Measurements from ENCODE around the gene IL18RAP.
A peak's percentile ranks its signal among the peaks of the same experiment; 100 is the strongest.

The IL18RAP gene

DNA sequence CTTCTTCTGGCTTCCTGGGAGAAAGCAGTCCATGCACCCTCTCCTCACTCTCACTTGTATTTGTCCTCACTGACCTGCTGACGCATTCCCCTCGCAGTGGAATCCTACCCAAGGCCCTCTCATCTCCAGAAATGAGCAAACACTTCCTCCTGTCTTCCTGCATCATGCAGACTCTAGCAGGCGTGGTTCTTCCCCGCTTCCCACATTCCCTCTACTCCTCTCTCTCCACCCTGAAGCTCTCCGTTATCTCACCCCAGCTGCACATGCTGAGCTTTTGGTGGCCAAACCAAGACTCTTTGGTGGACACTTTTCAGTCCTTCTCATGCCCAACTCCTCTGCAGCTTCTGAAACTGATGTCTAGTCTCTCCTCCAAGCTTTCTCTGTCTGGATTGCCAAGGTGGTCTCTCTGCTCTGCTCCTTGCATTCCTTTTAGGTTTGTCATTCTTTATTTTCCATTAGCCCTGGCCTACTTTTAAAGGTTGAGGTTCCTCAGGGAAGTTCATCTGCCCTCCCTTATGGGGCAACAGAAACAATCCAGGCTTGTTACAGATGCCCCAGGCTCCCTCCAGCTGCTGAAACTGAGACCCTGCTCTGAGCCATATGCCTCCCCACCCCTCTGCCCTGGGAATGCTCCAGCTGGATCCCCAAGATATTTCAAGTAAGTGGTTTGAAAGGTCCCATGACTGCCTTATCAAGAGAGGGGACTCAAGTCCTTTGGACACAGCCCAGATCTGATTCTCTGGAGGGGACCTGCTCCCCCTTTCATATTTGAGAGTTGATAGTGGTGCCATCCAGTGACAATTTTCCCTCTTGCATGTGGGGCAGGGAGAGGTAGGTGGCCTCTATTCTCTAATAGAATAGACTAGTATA lies 835 bp upstream of the IL18RAP start:
- DNase-seq (ENCODE audit: low spot score) = no peak

GRCh38 chr2:102423368-102423767 lies 408 bp downstream of the IL18RAP start:
- DNase-seq (ENCODE audit: low spot score) = no peak

DNA sequence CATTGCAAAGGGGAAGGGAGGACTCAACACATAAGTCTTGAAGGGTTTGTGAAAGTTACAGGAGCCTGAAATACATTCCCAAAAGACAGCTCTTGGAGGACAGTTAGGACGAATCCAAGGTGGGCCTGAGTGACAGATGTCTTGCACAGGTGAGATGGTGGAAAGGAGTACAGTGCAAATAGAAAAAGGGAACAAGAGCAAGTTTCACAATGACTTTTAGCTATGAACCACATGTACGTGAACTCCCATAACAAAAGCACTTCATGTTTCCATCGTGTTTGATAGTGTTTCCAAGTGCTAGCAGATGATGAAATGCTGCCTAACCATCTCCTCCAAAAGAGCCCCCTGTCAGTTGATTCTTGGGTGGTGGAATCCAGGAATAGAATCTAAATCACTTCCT lies 1.8 kb downstream of the IL18RAP start:
- DNase-seq (ENCODE audit: low spot score) = no peak

- DNase-seq (ENCODE audit: low spot score) = no peak
Measured at GRCh38 chr2:102425441-102426132, 2.6 kb downstream of the IL18RAP start.

- DNase-seq (ENCODE audit: low spot score) = no peak
Measured at GRCh38 chr2:102427249-102427648, 4.3 kb downstream of the IL18RAP start.

GRCh38 chr2:102428573-102428972 lies 5.6 kb downstream of the IL18RAP start:
- no peak for DNase-seq (ENCODE audit: low spot score)

- DNase-seq (ENCODE audit: low spot score) = no peak
Measured at GRCh38 chr2:102432386-102432785, 9.4 kb downstream of the IL18RAP start.

DNA sequence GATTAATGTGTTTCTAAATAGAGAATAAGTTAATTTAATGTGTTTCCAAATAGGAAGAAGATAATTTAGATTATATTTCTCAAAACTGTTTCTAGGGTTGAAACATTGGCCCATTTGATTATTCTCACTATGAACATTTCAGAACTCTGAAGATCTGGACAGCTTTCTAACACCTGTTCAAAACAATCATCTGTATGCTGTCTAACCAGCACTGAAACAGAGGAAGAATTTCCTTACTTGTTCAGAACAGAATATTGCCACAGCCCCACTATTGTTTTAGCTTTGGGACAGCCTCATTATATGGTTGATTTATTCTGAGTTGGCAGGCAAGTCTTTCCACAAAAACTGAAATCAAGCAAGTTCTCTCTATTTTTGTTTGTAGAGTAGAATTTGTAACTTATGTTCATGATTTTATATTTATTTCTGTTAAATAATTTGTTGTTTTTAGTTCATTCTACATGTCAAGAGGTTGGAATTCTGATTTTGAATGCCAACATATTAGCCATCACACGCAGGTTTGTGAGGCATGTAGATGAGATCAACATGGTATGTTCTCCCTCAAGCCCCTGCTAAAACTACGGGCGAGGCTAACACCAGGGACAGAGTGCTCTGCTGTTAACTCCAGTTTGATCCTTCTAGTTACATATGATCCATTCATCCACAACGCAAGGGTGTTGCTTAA lies 11.2 kb downstream of the IL18RAP start:
- DNase-seq (ENCODE audit: low spot score) = no peak

- DNase-seq (ENCODE audit: low spot score) = no peak
Measured at GRCh38 chr2:102434655-102435381, 11.9 kb downstream of the IL18RAP start.

GRCh38 chr2:102435741-102436140 lies 12.8 kb downstream of the IL18RAP start:
- DNase-seq (ENCODE audit: low spot score) = no peak

DNA sequence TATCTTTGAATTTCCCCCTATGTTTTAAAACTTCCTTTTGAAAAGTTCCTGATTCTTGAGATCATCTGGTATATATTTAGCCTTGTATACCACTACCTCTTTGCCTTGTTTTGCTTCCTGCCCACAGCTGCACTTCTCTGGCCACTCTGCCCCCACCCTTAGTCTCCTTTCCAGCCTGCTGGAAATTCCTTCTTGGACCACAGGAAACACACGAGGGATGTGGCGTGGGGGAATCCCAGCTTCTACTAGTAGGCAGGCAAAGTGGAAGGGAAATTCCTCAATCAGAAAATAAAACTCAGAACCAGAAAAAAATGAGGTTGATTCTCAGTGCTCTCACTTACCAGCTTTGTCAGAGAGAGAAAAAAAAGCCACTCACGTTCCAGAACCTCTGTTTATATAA lies 13.4 kb downstream of the IL18RAP start:
- no peak for DNase-seq (ENCODE audit: low spot score)

- no peak for DNase-seq (ENCODE audit: low spot score)
Measured at GRCh38 chr2:102437122-102437521, 14.2 kb downstream of the IL18RAP start.

- DNase-seq (ENCODE audit: low spot score) = no peak
Measured at GRCh38 chr2:102438111-102438510, 15.2 kb downstream of the IL18RAP start.

- DNase-seq (ENCODE audit: low spot score) = no peak
Measured at GRCh38 chr2:102438578-102438977, 15.6 kb downstream of the IL18RAP start.

- no peak for DNase-seq (ENCODE audit: low spot score)
Measured at GRCh38 chr2:102439065-102439695, 16.2 kb downstream of the IL18RAP start.

- DNase-seq (ENCODE audit: low spot score) = peak; percentile 26
Measured at GRCh38 chr2:102442967-102443828, 20.2 kb downstream of the IL18RAP start.

- DNase-seq (ENCODE audit: low spot score) = no peak
Measured at GRCh38 chr2:102444233-102444632, 21.3 kb downstream of the IL18RAP start.

GRCh38 chr2:102446936-102447335 lies 24.0 kb downstream of the IL18RAP start:
- DNase-seq (ENCODE audit: low spot score) = no peak

GRCh38 chr2:102449370-102449974 lies 26.5 kb downstream of the IL18RAP start:
- peak; percentile 11 for DNase-seq (ENCODE audit: low spot score)

DNA sequence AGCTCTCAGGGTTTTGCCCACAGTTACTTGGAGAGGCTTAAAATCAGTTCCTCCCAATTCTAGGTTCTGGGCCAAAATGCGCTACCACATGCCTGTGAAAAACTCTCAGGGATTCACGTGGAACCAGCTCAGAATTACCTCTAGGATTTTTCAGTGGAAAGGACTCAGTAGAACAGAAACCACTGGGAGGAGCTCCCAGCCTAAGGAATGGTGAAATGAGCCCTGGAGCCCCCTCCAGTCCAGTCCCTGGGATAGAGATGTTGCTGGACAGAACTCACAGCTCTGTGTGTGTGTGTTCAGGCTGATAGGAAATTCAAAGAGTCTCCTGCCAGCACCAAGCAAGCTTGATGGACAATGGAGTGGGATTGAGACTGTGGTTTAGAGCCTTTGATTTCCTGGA lies 29.0 kb downstream of the IL18RAP start:
- no peak for DNase-seq (ENCODE audit: low spot score)

Data from HuH-7 (cell line).